Suprapubic skin (tissue), 3 donors: ENCODE results near the gene BTBD7.

ENCODE experiments used
- CTCF ChIP-seq, 2 donors: fragments of 200-600 bp in 1 of 2; fragments of 450-650 bp in 1 of 2; sonication (generic) in 1 of 2; IDR thresholded peaks; one replicate each; pipeline ENCODE4 v1.5.1; 2016 to 2019; ENCODE audit warnings: antibody characterized with exemption in 2 of 2, mild to moderate bottlenecking in 1 of 2, moderate library complexity in 1 of 2
- POLR2AphosphoS5 ChIP-seq, 3 donors: sonication (generic); formaldehyde crosslinking; IDR thresholded peaks; one replicate each; pipeline ENCODE4 v1.6.1; 2017; ENCODE audit warnings: antibody characterized with exemption in 3 of 3

DNA sequence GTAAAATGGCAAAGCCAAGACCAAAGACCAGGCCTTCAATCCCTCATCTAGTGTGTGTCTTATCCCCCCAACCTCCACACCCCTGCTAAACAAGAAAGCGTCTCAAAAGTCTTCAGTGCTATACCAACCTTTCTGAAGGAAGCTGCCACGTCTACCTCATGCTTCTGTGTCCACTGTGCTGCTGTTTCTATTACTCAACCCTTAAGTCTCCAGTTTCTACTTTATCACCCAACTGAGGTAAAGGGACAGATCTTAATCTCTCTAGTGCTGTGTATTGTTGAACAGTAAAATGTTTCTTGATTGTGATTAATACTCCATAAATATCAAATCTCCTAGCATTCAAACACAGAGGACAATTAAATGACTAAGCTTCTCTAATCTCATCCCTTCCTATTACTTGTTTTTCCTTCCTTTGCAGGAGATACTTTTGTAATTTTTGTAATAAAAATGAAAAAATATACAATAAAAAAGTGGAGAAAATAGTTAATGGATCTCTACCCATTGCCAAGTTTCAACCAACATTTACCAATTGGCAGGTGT lies 23.3 kb downstream of the BTBD7 start:
- no peak for TF ChIP-seq CTCF (IDR thresholded peaks at IDR 0.05)
- no peak for TF ChIP-seq POLR2AphosphoS5 (IDR thresholded peaks at IDR 0.05)
